GM12878 (cell line): ENCODE results near the gene FER1L5. TPM values are rescaled to one million over a fixed set of nuclear protein-coding genes. Genes with fewer than 3 reads are reported as not detected.

Experiments used
- ATAC-seq: fragments of 200-7000 bp; cut with Tn5 transposase; 3 replicates; pipeline ENCODE4 v1.9.1; 2020; ENCODE audit warnings: mild to moderate bottlenecking, moderate library complexity
- BruUV-seq: library from RNA; stranded (reverse); fragments of 400-500 nt; replicated peaks from 2 replicates; lab custom pipeline; 2021; lab: Mats Ljungman, UMichigan
- CTCF ChIA-PET: fragments of 300-600 bp; sonication (Branson Sonifier 250); formaldehyde crosslinking; extraction: SDS; loops from one replicate; lab custom pipeline; 2021; ENCODE audit warnings: inconsistent platforms; lab: Yijun Ruan, JAX
- POLR2A ChIA-PET: fragments of 350-600 bp; formaldehyde crosslinking; extraction: SDS; loops from one replicate; lab custom pipeline; 2021; ENCODE audit warnings: inconsistent platforms; lab: Charles Lee
- RAD21 ChIA-PET: fragments of 300-600 bp; sonication (Branson Sonifier 250); formaldehyde crosslinking; loops from one replicate; lab custom pipeline; 2023; ENCODE audit warnings: antibody characterized with exemption; ENCODE audit not compliant: unreplicated experiment; lab: Charles Lee
- SMC1A ChIA-PET: fragments of 300-600 bp; sonication (Branson Sonifier 250); formaldehyde crosslinking; loops from one replicate; lab custom pipeline; 2023; ENCODE audit not compliant: unreplicated experiment, uncharacterized antibody; lab: Charles Lee
- DNase-seq: peaks from one replicate; pipeline ENCODE4 v3.0.0-alpha.2; 2011; ENCODE audit warnings: low read depth, low spot score
- FAIRE-seq: peaks from 3 replicates; lab custom pipeline; 2011; peaks lifted over from hg19 to GRCh38; lab: Jason Lieb, UNC
- H2AFZ ChIP-seq: 2 replicates; pipeline ENCODE4 v1.6.0; 2011; ENCODE audit warnings: low read depth, low read length, control low read depth; ENCODE audit not compliant: control insufficient read depth
- H3K27ac ChIP-seq: 2 replicates; pipeline ENCODE4 v1.5.1; 2011; ENCODE audit warnings: control low read depth; ENCODE audit not compliant: control insufficient read depth, insufficient read depth
- H3K27me3 ChIP-seq, 2 experiments: replicated peaks in 1 of 2; 2 replicates each; pipeline versions ENCODE4 v1.6.0 to v1.6.1; 2011; ENCODE audit warnings: low read length in 1 of 2; ENCODE audit not compliant: control insufficient read depth in 2 of 2, insufficient read depth in 2 of 2
- H3K36me3 ChIP-seq, 2 experiments: 2 replicates each; pipeline ENCODE4 v1.5.1; 2011; ENCODE audit warnings: low read length in 1 of 2; ENCODE audit not compliant: control insufficient read depth in 2 of 2, insufficient read depth in 2 of 2
- H3K4me1 ChIP-seq: 2 replicates; pipeline ENCODE4 v1.6.1; 2011; ENCODE audit warnings: mild to moderate bottlenecking, low read length, moderate library complexity, mixed read lengths; ENCODE audit not compliant: control insufficient read depth, insufficient read depth
- H3K4me2 ChIP-seq: 2 replicates; pipeline ENCODE4 v1.6.0; 2011; ENCODE audit warnings: control low read depth; ENCODE audit not compliant: control insufficient read depth, insufficient read depth
- H3K4me3 ChIP-seq: fragments of 200-600 bp; sonication (generic); 2 replicates; pipeline ENCODE4 v1.5.1; 2016
- H3K79me2 ChIP-seq: 2 replicates; pipeline ENCODE4 v1.6.0; 2011; ENCODE audit warnings: low read length; ENCODE audit not compliant: control insufficient read depth, insufficient read depth
- H3K9ac ChIP-seq: 2 replicates; pipeline ENCODE4 v1.8.0; 2011; ENCODE audit warnings: low read length, control low read depth, mixed read lengths; ENCODE audit not compliant: control insufficient read depth, insufficient read depth
- H3K9me3 ChIP-seq: replicated peaks from 3 replicates; pipeline ENCODE4 v1.5.1; 2011; ENCODE audit warnings: mild to moderate bottlenecking, low read length; ENCODE audit not compliant: control insufficient read depth, insufficient read depth
- H4K20me1 ChIP-seq: 2 replicates; pipeline ENCODE4 v1.6.0; 2011; ENCODE audit not compliant: control insufficient read depth, insufficient read depth
- CEBPZ ChIP-seq: fragments of 150-350 bp; IDR thresholded peaks from 2 replicates; pipeline ENCODE4 v1.6.1; 2016; ENCODE audit warnings: low read depth, low read length
- CREB1 ChIP-seq: IDR thresholded peaks from 2 replicates; pipeline ENCODE4 v1.6.1; 2012; ENCODE audit warnings: low read depth, mild to moderate bottlenecking, inconsistent platforms
- CREM ChIP-seq: IDR thresholded peaks from 2 replicates; pipeline ENCODE4 v1.6.1; 2014; ENCODE audit warnings: antibody characterized with exemption, low read depth
- EED ChIP-seq: sonication (generic); IDR thresholded peaks from 2 replicates; pipeline ENCODE4 v1.6.1; 2016; ENCODE audit warnings: antibody characterized with exemption, low read depth
- KLF5 ChIP-seq: fragments of 450-650 bp; IDR thresholded peaks from 2 replicates; pipeline ENCODE4 v1.6.1; 2014; ENCODE audit warnings: mild to moderate bottlenecking; ENCODE audit not compliant: partially characterized antibody
- MTA2 ChIP-seq: fragments of 450-650 bp; IDR thresholded peaks from 2 replicates; pipeline ENCODE4 v1.6.1; 2016; ENCODE audit warnings: low read depth, mild to moderate bottlenecking, moderate library complexity
- NFIC ChIP-seq: IDR thresholded peaks from 2 replicates; pipeline ENCODE4 v1.6.1; 2012; ENCODE audit warnings: low read depth, mild to moderate bottlenecking, inconsistent platforms, low read length, moderate library complexity
- NR2F1 ChIP-seq: fragments of 450-650 bp; conservative IDR thresholded peaks from 2 replicates; pipeline ENCODE4 v1.6.1; 2017; ENCODE audit warnings: mild to moderate bottlenecking
- SPI1 ChIP-seq: IDR thresholded peaks from 2 replicates; pipeline ENCODE4 v1.6.1; 2011; ENCODE audit warnings: low read depth, mild to moderate bottlenecking, low read length, moderate library complexity, borderline replicate concordance; ENCODE audit not compliant: insufficient read depth
- WGBS: methylation state at CpG from one replicate; pipeline ENCODE4 v1.1.6; 2016; ENCODE audit warnings: low lambda C conversion rate; ENCODE audit not compliant: insufficient replicate concordance, insufficient coverage; ENCODE audit errors: missing lambda C conversion rate; 5-methylcytosine and 5-hydroxymethylcytosine counted together
- in situ Hi-C: fragments of 300-500 bp; cut with MboI; formaldehyde crosslinking; loops from 9 replicates; pipeline ENCODE4 v1.14.3; 2018; ENCODE audit warnings: mixed read lengths
- intact Hi-C: fragments of 100-400 bp; cut with micrococcal nuclease; formaldehyde crosslinking; loops from one replicate; pipeline ENCODE4 v1.14.2; 2022; ENCODE audit not compliant: unreplicated experiment
- polyA plus RNA-seq, 11 experiments: library from polyadenylated mRNA; depleted of rRNA in 4 of 11; unstranded in 6 of 11; stranded (reverse) in 5 of 11; fragments of >200 nt; fragmentation: Nextera tagmentation in 4 of 11; fragmentation: Illumina TruSeq in 1 of 11; extraction: Ambion mirVana in 4 of 11; extraction: Trizol in 1 of 11; gene quantifications; 1 replicate in 1 of 11; 2 replicates in 10 of 11; pipeline versions ENCODE4 v1.2.1 to v1.2.3, GENCODE V29; 2011 to 2016; ENCODE audit warnings: inconsistent platforms in 2 of 11, missing spikeins in 2 of 11, low read depth in 1 of 11
- total RNA-seq, 4 experiments: library from RNA; depleted of rRNA in 3 of 4; stranded (reverse); fragments of >200 nt in 3 of 4; fragmentation: Illumina TruSeq in 1 of 4; extraction: Trizol in 1 of 4; gene quantifications; 2 replicates each; pipeline versions ENCODE4 v1.2.1 to v1.2.3, GENCODE V29; 2013 to 2021
- TF ChIP-seq, protein P1 (sequence below): IDR thresholded peaks from 2 replicates; pipeline ENCODE4 v1.6.1; 2012; ENCODE audit warnings: low read depth, low read length, improper control_type of control experiment

FER1L5 gene
- total and polyA plus RNA-seq, 10 of the 15 experiments (the other 5 are each of a cell fraction or from before 2014, with no cell fraction given), result not detected

- TF ChIP-seq MTA2 (no peak), CREB1 (no peak), CEBPZ (no peak), NR2F1 (no peak), SPI1 (no peak), EED (no peak)
- TF ChIP-seq, protein P1, sequence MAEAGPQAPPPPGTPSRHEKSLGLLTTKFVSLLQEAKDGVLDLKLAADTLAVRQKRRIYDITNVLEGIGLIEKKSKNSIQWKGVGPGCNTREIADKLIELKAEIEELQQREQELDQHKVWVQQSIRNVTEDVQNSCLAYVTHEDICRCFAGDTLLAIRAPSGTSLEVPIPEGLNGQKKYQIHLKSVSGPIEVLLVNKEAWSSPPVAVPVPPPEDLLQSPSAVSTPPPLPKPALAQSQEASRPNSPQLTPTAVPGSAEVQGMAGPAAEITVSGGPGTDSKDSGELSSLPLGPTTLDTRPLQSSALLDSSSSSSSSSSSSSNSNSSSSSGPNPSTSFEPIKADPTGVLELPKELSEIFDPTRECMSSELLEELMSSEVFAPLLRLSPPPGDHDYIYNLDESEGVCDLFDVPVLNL, result no peak
These were observed 47.9 kb downstream of the FER1L5 start (continued) for GRCh38 chr2:96690306-96691021.

DNA sequence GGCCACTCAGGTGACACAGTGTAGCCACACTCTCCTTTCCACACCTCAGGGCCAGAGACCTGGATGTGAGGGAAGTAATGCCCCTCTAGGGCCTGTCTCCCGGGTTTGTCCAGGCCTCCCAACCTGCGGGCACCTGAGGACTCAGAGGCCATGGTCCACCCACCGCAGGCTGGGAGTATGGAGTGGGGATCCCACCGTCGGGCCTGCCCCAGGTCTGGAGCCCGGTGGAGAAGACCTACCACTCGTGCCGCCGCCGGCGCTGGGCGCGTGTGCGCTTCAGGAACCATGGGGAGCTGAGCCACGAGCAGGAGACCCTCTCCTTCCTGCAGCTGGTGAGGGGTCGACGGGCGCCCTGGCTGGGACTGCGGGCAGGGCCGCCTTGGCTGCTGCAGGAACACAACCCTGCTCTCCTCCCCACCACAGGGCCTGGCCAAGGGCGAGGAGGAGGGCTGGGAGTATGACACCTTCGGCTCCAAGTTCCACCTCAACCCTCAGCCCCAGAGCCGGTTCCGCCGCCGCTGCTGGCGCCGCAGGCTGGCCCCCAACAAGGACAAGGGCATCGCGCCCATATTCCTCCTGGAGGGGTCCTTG, 48.6 kb downstream of the FER1L5 start:
- Histone ChIP-seq H3K27me3 (no peaks in the 10 kb centered on the region), H4K20me1 (no peaks in the 10 kb centered on the region), H3K4me3 (no peak overlapping the region), H3K36me3 (no peaks in the 10 kb centered on the region), H2AFZ (no peak overlapping the region), H3K9me3 (no peaks in the 10 kb centered on the region), H3K79me2 (no peaks in the 10 kb centered on the region), H3K9ac (no peak overlapping the region), H3K4me2 (no peak overlapping the region), H3K27ac (no peak overlapping the region), H3K4me1 (no peaks in the 10 kb centered on the region)
- CTCF ChIA-PET, result no interaction called here
- in situ Hi-C loops, result no loop called here
- TF ChIP-seq KLF5 (no peak), NFIC (no peak), CREM (no peak)
- no TSS peak for BruUV-seq
- no peak for DNase-seq
- FAIRE-seq, result no peak
- SMC1A ChIA-PET, result no interaction called here
- RAD21 ChIA-PET, result no interaction called here
- ATAC-seq, result no peak
- 70% methylated on average over 27 of the region's 30 CpGs for WGBS
- POLR2A ChIA-PET, result no interaction called here
- intact Hi-C loops, result no loop called here
